ENCODE data around the gene IGF2BP2. TPM values are rescaled to one million over a fixed set of nuclear protein-coding genes. Genes with fewer than 3 reads are reported as not detected.
"Not testable (repeated sequence)": the region's sequence is repeated elsewhere in the genome, so short reads cannot be mapped to it uniquely, and the experiment has no call there.

IGF2BP2 gene
- polyA plus RNA-seq, 1 experiment = 9.9 TPM

DNA sequence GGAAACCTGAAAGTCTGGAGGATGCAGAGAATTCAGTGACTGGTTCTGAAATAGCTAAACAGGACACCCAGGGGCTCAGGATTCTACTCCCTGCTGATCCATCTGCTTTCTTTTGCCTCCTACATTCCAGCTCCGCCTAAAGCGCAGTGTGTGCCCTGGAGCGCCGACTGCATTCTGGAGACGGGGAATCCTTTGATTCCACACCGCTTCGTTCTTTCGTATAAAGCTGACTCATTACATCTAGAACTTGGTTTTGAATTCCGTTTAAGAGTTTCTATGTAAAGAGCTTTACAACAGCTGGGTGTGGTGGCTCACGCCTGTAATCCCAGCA, 177.0 kb downstream of the IGF2BP2 start:
- no peaks in the 10 kb centered on the region for H3K27me3 ChIP-seq (ENCODE audit: control insufficient read depth, insufficient read depth, low read length)
- H3K27ac ChIP-seq (ENCODE audit: low read depth, low read length) = no peak overlapping the region
- TF ChIP-seq, protein P1, sequence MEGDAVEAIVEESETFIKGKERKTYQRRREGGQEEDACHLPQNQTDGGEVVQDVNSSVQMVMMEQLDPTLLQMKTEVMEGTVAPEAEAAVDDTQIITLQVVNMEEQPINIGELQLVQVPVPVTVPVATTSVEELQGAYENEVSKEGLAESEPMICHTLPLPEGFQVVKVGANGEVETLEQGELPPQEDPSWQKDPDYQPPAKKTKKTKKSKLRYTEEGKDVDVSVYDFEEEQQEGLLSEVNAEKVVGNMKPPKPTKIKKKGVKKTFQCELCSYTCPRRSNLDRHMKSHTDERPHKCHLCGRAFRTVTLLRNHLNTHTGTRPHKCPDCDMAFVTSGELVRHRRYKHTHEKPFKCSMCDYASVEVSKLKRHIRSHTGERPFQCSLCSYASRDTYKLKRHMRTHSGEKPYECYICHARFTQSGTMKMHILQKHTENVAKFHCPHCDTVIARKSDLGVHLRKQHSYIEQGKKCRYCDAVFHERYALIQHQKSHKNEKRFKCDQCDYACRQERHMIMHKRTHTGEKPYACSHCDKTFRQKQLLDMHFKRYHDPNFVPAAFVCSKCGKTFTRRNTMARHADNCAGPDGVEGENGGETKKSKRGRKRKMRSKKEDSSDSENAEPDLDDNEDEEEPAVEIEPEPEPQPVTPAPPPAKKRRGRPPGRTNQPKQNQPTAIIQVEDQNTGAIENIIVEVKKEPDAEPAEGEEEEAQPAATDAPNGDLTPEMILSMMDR (IDR thresholded peaks at IDR 0.05; ENCODE audit: low read depth, low read length) = no peak
- CTCF ChIA-PET = interaction anchor here (1.4 to 2.6 kb wide), 2 partner anchors 13 to 296 kb away, joined by 7 to 13 read pairs; no protein-coding TSS in a partner anchor
- no peak overlapping the region for H3K4me3 ChIP-seq (ENCODE audit: low read depth, low read length)
- no peaks in the 10 kb centered on the region for H3K9me3 ChIP-seq (ENCODE audit: control insufficient read depth, insufficient read depth, low read length)
- no peak for DNase-seq (ENCODE audit: low read depth, low spot score)
- POLR2A ChIA-PET = interaction anchor here (0.7 kb wide), 1 partner anchor 804 kb away, joined by 3 read pairs; no protein-coding TSS in a partner anchor

DNA sequence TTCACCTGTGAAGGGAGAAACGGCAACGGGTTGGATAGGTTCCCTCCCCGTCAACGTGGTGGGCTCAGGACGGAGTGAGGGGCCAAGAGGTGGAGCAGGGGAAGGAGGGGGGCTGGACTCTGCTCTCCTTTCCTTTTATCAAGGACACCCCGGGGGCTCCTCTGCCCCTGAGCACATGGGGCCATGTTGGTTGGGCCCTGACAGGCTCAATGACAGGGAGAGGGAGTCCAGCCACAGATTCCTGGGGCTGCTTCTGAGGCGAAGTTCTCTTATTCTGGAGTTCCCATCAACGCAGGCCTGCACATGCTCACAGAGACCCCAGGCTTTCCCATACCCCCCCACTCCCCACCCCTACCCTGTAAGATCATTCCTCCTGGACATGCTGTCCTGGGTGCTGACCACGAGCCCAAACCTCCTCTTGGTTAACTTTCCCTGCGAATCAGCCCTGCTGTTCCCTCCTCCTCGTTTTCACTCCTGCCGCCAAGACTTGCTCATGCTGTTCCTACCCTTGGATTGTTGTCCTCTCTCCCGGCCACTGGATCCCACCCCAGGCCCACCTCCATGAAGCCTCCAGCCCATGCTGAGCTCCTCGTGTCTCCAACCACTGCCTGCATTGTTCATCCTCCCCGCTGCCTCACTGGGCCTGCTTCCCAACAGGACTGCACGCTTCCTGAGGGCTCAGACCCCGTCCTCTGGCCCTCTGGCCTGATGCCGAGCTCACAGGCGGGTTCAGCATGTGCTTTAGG, 177.5 kb downstream of the IGF2BP2 start:
- ChIA-PET CTCF (interaction anchor here (1.1 to 2.6 kb wide), 3 partner anchors 13 to 296 kb away, joined by 4 to 13 read pairs (median 7); no protein-coding TSS in a partner anchor), POLR2A (no interaction called here)
- Histone ChIP-seq H3K27me3 (ENCODE audit: control insufficient read depth, insufficient read depth, low read length) (no peaks in the 10 kb centered on the region), H3K9me3 (ENCODE audit: control insufficient read depth, insufficient read depth, low read length) (no peaks in the 10 kb centered on the region), H3K4me3 (ENCODE audit: low read depth, low read length) (no peak overlapping the region), H3K27ac (ENCODE audit: low read depth, low read length) (no peak overlapping the region)
- TF ChIP-seq, protein P1 (IDR thresholded peaks at IDR 0.05; ENCODE audit: low read depth, low read length) = no peak
- DNase-seq (ENCODE audit: low read depth, low spot score) = no peak

DNA sequence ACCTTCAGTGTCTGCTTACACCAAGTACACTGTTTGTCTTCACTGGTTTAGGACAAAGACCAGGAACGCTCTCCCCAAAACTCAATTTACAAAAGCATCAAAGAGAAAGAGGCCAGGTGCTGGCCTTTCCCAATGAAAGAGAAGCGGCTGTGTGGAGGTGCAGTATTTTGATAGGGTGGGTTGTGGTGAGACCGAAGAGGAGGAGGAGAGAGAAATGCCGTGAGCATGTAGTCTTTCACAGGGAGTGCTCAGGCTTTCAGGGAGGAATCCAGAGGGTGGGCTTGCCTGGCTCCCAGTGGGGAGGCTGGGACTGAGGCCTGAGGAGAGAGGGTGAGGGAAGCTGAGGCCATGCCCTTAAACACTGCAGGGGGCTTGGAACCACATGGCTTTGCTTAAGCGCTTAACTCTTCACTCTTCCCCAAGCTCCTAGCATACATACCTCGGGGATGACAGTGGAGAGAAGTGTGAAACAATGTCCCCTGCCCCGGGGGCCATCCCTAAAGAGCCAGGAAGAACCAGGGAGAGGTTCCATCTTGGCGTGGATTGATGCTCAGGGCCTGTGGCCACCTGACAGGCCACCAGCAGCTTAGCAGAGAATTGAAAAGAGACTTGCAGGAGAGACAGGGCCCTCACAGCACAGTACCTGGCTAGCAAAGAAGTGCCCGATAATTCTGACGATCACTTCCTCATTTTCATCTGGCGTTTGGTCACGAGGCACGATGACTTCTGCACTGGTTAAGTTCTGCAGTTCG, 178.3 kb downstream of the IGF2BP2 start:
- DNase-seq (ENCODE audit: low read depth, low spot score) = no peak
- Histone ChIP-seq H3K9me3 (ENCODE audit: control insufficient read depth, insufficient read depth, low read length) (no peaks in the 10 kb centered on the region), H3K4me3 (ENCODE audit: low read depth, low read length) (no peak overlapping the region), H3K27ac (ENCODE audit: low read depth, low read length) (no peak overlapping the region), H3K27me3 (ENCODE audit: control insufficient read depth, insufficient read depth, low read length) (no peaks in the 10 kb centered on the region)
- POLR2A ChIA-PET = no interaction called here
- CTCF ChIA-PET = interaction anchor here (1.1 kb wide), 1 partner anchor 14 kb away, joined by 4 read pairs; no protein-coding TSS in a partner anchor
- TF ChIP-seq, protein P1 (IDR thresholded peaks at IDR 0.05; ENCODE audit: low read depth, low read length) = no peak

DNA sequence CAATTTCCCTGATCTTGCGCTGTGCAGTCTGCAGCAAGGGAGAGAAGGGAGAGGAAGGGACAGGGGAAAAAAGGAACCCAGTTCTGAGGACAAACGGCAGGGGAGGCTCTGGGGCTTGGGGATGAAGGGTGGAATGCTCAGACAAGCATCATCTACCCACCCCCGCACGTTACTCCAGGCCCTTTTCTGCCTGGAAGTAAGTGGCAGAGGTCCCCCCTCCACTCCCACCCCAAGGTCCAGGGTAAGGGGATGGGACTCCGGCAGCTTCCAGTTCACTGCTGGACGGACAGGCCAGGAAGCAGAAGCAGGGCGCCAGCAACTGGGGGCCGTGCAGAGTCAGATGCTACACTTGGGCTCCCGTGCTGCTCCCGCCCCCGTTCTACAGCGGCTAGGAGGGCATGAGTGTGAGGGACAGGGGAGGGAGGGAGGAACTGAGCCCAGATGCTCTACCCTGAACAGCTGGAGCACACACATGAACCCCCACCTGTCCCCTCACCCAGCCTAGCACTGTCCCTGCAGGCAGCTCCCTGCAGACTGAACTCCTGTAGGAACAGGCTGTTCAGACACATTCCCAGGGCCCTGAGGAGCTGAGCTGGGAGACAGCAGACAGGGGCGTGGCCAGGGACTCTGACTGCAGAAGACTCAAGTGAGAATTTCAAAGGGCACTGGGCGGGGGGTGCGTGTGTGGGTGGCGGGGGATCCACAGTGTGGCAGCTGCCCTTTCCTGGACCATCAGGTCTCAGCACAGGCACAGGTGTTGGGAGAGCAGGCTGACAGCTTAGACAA, 179.1 kb downstream of the IGF2BP2 start:
- no peak for DNase-seq (ENCODE audit: low read depth, low spot score)
- Histone ChIP-seq H3K27ac (ENCODE audit: low read depth, low read length) (no peak overlapping the region), H3K4me3 (ENCODE audit: low read depth, low read length) (no peak overlapping the region), H3K27me3 (ENCODE audit: control insufficient read depth, insufficient read depth, low read length) (no peaks in the 10 kb centered on the region), H3K9me3 (ENCODE audit: control insufficient read depth, insufficient read depth, low read length) (no peaks in the 10 kb centered on the region)
- TF ChIP-seq, protein P1 (IDR thresholded peaks at IDR 0.05; ENCODE audit: low read depth, low read length) = no peak
- ChIA-PET POLR2A (no interaction called here), CTCF (interaction anchor here (1.1 kb wide), 1 partner anchor 14 kb away, joined by 4 read pairs; no protein-coding TSS in a partner anchor)

DNA sequence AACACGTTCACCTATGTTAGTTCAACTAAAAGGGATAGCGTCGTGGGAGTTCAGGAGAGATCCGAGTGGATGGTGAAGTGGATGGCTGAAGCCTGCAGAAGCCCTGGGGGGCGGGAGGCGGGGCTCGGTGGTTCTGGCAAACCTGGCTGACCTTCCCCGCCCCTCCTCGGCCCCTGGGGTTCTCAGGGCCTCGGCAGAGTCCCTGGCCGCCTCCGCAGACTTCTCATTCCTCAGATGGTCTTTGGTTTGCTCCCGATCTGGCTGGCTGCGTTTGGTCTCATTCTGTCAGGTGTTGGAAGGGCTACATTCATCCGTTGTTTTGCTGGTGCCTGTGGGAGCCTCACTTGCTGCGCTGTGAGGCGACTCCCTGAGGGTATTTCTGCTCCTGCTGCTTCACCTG, 179.7 kb downstream of the IGF2BP2 start:
- H3K9me3 ChIP-seq (ENCODE audit: control insufficient read depth, insufficient read depth, low read length); H3K27ac ChIP-seq (ENCODE audit: low read depth, low read length); DNase-seq (ENCODE audit: low read depth, low spot score); CTCF ChIA-PET; H3K4me3 ChIP-seq (ENCODE audit: low read depth, low read length); H3K27me3 ChIP-seq (ENCODE audit: control insufficient read depth, insufficient read depth, low read length); POLR2A ChIA-PET: not testable (repeated sequence)

Measured in AG04450 (cell line).